Muscle layer of colon (tissue), 2 donors: ENCODE measurements around the gene MAPK4.

Experiments
- H3K27ac ChIP-seq: one replicate; pipeline ENCODE4 v1.7.0; 2013; ENCODE audit warnings: low read depth, mild to moderate bottlenecking, low read length, moderate library complexity
- H3K27me3 ChIP-seq, 2 donors: one replicate each; pipeline ENCODE4 v1.7.0; 2013; ENCODE audit warnings: low read length in 2 of 2, mild to moderate bottlenecking in 2 of 2; ENCODE audit not compliant: insufficient read depth in 2 of 2, control insufficient read depth in 1 of 2
- H3K36me3 ChIP-seq: one replicate; pipeline ENCODE4 v1.7.0; 2013; ENCODE audit warnings: mild to moderate bottlenecking, low read length; ENCODE audit not compliant: insufficient read depth
- H3K4me1 ChIP-seq: one replicate; pipeline ENCODE4 v1.7.0; 2013; ENCODE audit warnings: mild to moderate bottlenecking, low read length; ENCODE audit not compliant: insufficient read depth
- H3K4me3 ChIP-seq, 2 donors: one replicate each; pipeline ENCODE4 v1.7.0; 2013; ENCODE audit warnings: low read length in 2 of 2, low read depth in 1 of 2, mild to moderate bottlenecking in 1 of 2, moderate library complexity in 1 of 2
- H3K9ac ChIP-seq: one replicate; pipeline ENCODE4 v1.7.0; 2013; ENCODE audit warnings: low read length
- H3K9me3 ChIP-seq: one replicate; pipeline ENCODE4 v1.7.0; 2013; ENCODE audit warnings: mild to moderate bottlenecking, low read length
- donor health status: abdominal sarcoma.
- donor health status: Adenocarcinoma of cecum.

Gene MAPK4

GRCh38 chr18:50656841-50657470 is 97.1 kb downstream of the MAPK4 start:
- Histone ChIP-seq H3K9ac (no peak overlapping the region), H3K4me3 (no peak overlapping the region), H3K27ac (peak overlapping the region; percentile 38), H3K9me3 (no peaks in the 10 kb centered on the region), H3K36me3 (no peaks in the 10 kb centered on the region), H3K4me1 (peaks cover 69% of the 10 kb centered on the region), H3K27me3 (no peaks in the 10 kb centered on the region)

DNA sequence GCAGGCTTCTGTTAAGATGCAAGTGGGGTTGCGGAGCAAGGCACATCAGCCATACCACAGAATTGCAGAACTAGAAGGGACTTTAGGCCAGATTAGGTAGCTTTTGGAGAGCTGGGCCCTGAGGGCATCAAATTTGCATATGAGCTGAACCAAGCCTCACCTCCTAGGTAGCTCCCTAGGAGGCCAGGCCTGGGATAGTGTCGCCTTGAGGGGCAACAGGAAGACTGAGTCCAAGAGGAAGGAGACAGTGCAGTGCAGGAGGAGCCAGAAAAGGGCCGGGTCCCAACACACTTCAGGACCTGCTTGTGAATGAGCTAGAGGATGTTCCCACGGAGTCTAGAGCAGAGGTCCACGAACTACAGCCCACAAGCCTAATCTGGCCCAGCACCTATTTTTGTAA is 98.7 kb downstream of the MAPK4 start:
- Histone ChIP-seq H3K27ac (peak overlapping the region; percentile 50), H3K36me3 (no peaks in the 10 kb centered on the region), H3K4me1 (peaks cover 56% of the 10 kb centered on the region), H3K4me3 (no peak overlapping the region), H3K9me3 (no peaks in the 10 kb centered on the region), H3K27me3 (no peaks in the 10 kb centered on the region), H3K9ac (no peak overlapping the region)

- H3K27ac ChIP-seq: peak overlapping the region; percentile 50
- H3K9me3 ChIP-seq: no peaks in the 10 kb centered on the region
- H3K27me3 ChIP-seq: no peaks in the 10 kb centered on the region
- no peak overlapping the region for H3K9ac ChIP-seq
- H3K36me3 ChIP-seq: no peaks in the 10 kb centered on the region
- H3K4me3 ChIP-seq: no peak overlapping the region
- peaks cover 48% of the 10 kb centered on the region for H3K4me1 ChIP-seq
These were observed 99.5 kb downstream of the MAPK4 start for GRCh38 chr18:50659091-50660003.

GRCh38 chr18:50661013-50661412 is 101.1 kb downstream of the MAPK4 start:
- H3K27me3 ChIP-seq: no peaks in the 10 kb centered on the region
- H3K9ac ChIP-seq: no peak overlapping the region
- no peaks in the 10 kb centered on the region for H3K9me3 ChIP-seq
- peaks cover 32% of the 10 kb centered on the region for H3K4me1 ChIP-seq
- no peak overlapping the region for H3K27ac ChIP-seq
- no peak overlapping the region for H3K4me3 ChIP-seq
- no peaks in the 10 kb centered on the region for H3K36me3 ChIP-seq

DNA sequence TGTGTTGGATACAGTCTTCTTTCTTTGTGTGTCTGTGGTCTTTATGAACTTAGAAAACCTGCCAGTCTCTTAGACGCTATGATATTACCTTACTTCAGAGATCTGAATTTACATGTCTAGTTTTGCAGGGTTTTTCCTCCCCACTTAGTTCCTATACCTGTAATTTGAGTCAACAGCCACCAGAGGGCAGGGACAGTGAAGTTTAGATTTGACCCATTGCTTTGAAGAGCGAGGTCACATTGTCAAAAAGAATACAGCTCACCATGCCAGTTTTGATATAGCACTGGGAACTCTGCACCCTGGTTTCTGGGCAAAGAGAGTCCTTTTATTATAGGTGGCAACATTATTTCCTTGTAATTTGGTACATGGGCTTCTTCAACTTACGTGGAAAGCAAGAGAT is 102.3 kb downstream of the MAPK4 start:
- no peaks in the 10 kb centered on the region for H3K9me3 ChIP-seq
- H3K9ac ChIP-seq: no peak overlapping the region
- peaks cover 20% of the 10 kb centered on the region for H3K4me1 ChIP-seq
- H3K27ac ChIP-seq: no peak overlapping the region
- no peaks in the 10 kb centered on the region for H3K36me3 ChIP-seq
- no peak overlapping the region for H3K4me3 ChIP-seq
- H3K27me3 ChIP-seq: no peaks in the 10 kb centered on the region

DNA sequence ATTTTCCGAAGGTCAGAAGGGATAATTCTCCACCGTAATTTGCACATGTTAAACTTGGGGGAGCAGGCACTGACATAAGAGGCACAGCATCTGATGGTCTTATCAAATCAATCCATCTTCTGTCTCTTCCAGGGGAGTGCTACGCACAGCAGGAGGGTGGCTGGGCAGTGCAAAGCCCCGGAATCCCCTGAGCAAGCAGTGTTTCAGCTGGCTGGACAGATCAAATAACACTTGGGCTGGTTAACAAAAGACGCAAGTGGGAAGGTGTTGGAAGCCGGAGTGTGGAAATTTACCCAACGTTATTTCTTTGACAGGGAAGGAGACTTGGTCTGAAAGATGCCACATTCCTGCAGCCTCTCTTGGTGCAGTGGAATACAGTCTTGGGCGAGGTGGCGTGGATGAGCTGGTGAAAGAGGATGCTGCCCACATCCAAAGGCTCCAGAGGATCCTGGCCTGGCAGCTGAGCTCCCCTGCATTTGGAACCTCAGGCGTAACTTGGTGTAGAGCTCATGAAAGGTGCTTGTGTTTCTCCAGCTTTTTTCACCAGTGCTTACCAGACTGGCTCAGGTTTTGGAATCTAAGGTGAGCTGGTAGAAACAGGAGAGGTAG is 103.0 kb downstream of the MAPK4 start:
- Histone ChIP-seq H3K9me3 (no peaks in the 10 kb centered on the region), H3K9ac (no peak overlapping the region)

DNA sequence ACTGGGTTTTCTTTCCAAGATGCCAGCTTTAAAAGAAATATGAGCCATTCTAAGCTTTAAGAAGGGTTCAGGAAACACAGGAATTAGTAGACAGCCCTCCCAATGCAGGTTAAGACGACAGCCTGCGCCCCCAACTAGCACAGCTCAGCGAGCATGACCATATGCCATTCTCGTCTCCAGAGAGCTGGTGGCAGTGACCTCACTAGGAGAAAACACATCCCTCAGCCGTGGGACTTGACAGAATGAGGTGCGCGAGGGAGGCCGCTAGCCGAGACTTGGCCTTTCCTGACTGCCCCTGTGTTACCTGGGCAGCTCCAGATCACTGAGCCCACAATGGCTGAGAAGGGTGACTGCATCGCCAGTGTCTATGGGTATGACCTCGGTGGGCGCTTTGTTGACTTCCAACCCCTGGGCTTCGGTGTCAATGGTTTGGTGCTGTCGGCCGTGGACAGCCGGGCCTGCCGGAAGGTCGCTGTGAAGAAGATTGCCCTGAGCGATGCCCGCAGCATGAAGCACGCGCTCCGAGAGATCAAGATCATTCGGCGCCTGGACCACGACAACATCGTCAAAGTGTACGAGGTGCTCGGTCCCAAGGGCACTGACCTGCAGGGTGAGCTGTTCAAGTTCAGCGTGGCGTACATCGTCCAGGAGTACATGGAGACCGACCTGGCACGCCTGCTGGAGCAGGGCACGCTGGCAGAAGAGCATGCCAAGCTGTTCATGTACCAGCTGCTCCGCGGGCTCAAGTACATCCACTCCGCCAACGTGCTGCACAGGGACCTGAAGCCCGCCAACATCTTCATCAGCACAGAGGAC is 103.9 kb downstream of the MAPK4 start:
- H3K36me3 ChIP-seq: no peaks in the 10 kb centered on the region
- H3K4me3 ChIP-seq: no peak overlapping the region
- no peak overlapping the region for H3K27ac ChIP-seq
- peaks cover 12% of the 10 kb centered on the region for H3K4me1 ChIP-seq
- no peak overlapping the region for H3K9ac ChIP-seq
- no peaks in the 10 kb centered on the region for H3K9me3 ChIP-seq
- H3K27me3 ChIP-seq: no peaks in the 10 kb centered on the region

More for the DNA sequence above, 103.0 kb downstream of the MAPK4 start:
- Histone ChIP-seq H3K27me3 (no peaks in the 10 kb centered on the region), H3K4me3 (no peak overlapping the region), H3K4me1 (peaks cover 17% of the 10 kb centered on the region), H3K36me3 (no peaks in the 10 kb centered on the region), H3K27ac (no peak overlapping the region)

- Histone ChIP-seq H3K4me3 (no peak overlapping the region), H3K9me3 (no peaks in the 10 kb centered on the region), H3K36me3 (no peaks in the 10 kb centered on the region), H3K27me3 (no peaks in the 10 kb centered on the region), H3K27ac (no peak overlapping the region), H3K9ac (no peak overlapping the region), H3K4me1 (no peaks in the 10 kb centered on the region)
These were observed 105.1 kb downstream of the MAPK4 start for GRCh38 chr18:50665015-50665414.

GRCh38 chr18:50665519-50665918 is 105.6 kb downstream of the MAPK4 start:
- Histone ChIP-seq H3K9ac (no peak overlapping the region), H3K27me3 (no peaks in the 10 kb centered on the region), H3K36me3 (no peaks in the 10 kb centered on the region), H3K4me3 (no peak overlapping the region), H3K27ac (no peak overlapping the region), H3K4me1 (no peaks in the 10 kb centered on the region), H3K9me3 (no peaks in the 10 kb centered on the region)

- Histone ChIP-seq H3K9me3 (no peaks in the 10 kb centered on the region), H3K27ac (no peak overlapping the region), H3K4me1 (no peaks in the 10 kb centered on the region), H3K9ac (no peak overlapping the region), H3K4me3 (no peak overlapping the region), H3K27me3 (no peaks in the 10 kb centered on the region), H3K36me3 (no peaks in the 10 kb centered on the region)
These were observed 106.6 kb downstream of the MAPK4 start for GRCh38 chr18:50666536-50666935.

GRCh38 chr18:50671376-50671775 is 111.5 kb downstream of the MAPK4 start:
- no peak overlapping the region for H3K9ac ChIP-seq
- no peak overlapping the region for H3K4me3 ChIP-seq
- H3K4me1 ChIP-seq: no peaks in the 10 kb centered on the region
- H3K9me3 ChIP-seq: no peaks in the 10 kb centered on the region
- no peaks in the 10 kb centered on the region for H3K36me3 ChIP-seq
- no peak overlapping the region for H3K27ac ChIP-seq
- H3K27me3 ChIP-seq: no peaks in the 10 kb centered on the region
